Brain pericyte (primary cell): Measurements from ENCODE around the gene OR6J1.
"Not testable (repeated sequence)": the region's sequence is repeated elsewhere in the genome, so short reads cannot be mapped to it uniquely, and the experiment has no call there.

ENCODE experiments used
- DNase-seq: peaks from one replicate; pipeline ENCODE4 v3.0.0-alpha.2; 2012; ENCODE audit warnings: low read depth, low spot score

OR6J1 gene

GRCh38 chr14:22606380-22606779 lies 37.8 kb downstream of the OR6J1 start:
- no peak for DNase-seq

DNA sequence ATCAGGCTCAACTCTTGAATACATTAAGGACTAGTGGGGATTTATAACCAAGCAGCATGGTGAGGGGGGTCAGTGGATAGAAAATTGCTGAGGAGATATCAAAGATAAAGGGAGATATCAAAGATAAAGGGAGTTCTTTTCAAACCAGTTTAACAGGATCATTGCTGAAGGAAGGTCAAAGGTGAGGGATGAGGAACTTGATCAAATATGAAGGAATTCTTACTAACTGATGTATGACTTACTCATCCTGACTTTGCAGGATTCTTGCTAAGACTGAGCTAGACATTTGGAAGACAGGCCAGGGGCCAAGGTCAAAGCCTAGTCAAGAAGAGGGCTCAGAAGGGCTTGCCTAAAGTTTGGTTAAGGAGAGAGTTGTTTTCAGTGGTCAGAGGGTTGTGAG lies 41.3 kb downstream of the OR6J1 start:
- no peak for DNase-seq

- no peak for DNase-seq
These were observed 42.2 kb downstream of the OR6J1 start for GRCh38 chr14:22601996-22602395.

GRCh38 chr14:22601456-22601855 lies 42.7 kb downstream of the OR6J1 start:
- DNase-seq: no peak

- no peak for DNase-seq
These were observed 44.1 kb downstream of the OR6J1 start for GRCh38 chr14:22600027-22600426.

DNA sequence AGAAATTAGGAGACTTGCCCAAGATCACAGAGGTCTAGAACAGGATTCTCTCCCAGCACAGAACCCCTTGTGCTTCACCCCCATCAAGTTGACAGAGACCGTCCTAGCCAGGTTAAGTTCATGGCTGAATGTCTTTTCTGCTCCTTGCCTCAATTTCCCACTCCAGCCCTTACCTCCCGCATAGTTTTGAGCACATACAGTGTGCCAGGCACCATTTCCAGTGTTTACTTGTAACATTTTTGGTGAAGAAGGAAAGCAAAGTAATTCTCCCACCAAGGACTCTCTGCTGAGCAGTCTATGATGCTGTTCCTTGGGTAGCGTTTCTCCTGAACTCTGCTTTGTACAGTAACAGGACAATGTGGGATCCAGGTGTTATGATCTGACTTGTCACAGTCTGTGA lies 44.8 kb downstream of the OR6J1 start:
- no peak for DNase-seq

GRCh38 chr14:22598896-22599244 lies 45.3 kb downstream of the OR6J1 start:
- no peak for DNase-seq

DNA sequence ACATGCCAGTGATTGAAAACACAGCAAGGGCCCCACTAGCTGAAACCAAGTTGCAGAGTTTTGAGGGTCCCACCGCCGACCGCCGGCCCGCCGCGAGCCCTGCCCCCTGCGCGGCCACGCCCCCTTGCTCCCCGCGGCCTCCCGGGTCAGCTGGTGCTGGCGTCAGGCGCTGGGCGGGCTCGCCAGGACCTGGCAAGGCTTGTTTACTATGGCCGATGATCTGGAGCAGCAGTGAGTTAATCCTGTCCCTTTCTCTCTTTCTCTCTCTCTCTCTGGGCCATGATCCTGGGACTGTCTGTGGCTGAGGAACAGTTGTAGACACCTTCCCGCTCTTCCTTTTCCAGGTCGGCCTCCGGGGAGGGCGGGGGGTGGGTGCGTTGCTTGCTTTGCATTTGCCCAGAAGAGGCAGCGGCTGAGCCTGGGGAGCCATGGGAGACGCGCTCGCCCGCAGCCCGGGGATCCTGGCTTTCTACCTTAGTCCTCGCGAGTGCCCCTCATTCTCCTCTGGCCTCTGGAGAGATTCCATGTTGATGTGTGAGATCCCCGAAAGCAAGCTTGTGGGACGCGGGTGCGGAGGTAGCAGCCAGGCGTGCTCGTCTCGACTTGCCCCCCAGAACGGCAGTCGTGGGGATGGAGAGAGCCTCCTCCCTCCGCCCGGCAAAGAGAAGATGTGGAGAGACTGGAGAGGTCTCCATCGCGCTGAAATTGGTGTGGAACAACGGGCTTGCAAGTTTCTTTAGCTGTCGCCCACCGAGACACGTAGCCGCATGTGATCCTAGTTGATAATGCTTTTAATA lies 45.9 kb downstream of the OR6J1 start, which contains the start of gene ABHD4:
Gene ABHD4, plus strand, starts transcription at position 202 of the 797 bp plus-strand sequence. Its CDS starts 7 bp downstream, at position 209.
- DNase-seq: no peak

GRCh38 chr14:22597771-22598098 lies 46.4 kb downstream of the OR6J1 start:
- no peak for DNase-seq

- DNase-seq: no peak
These were observed 46.9 kb downstream of the OR6J1 start for GRCh38 chr14:22597265-22597664.

- no peak for DNase-seq
These were observed 47.7 kb downstream of the OR6J1 start for GRCh38 chr14:22596354-22596879.

- no peak for DNase-seq
These were observed 49.9 kb downstream of the OR6J1 start for GRCh38 chr14:22594156-22594716.

- DNase-seq: no peak
These were observed 50.6 kb downstream of the OR6J1 start for GRCh38 chr14:22593601-22594000.

- no peak for DNase-seq
These were observed 51.0 kb downstream of the OR6J1 start for GRCh38 chr14:22593189-22593588.

- DNase-seq: peak; percentile 98
These were observed 54.9 kb downstream of the OR6J1 start, which contains the start of gene DAD1 for GRCh38 chr14:22589096-22589839. Gene DAD1 (minus strand): TSS chr14:22589224. CDS start chr14:22589157, 67 bp downstream.

DNA sequence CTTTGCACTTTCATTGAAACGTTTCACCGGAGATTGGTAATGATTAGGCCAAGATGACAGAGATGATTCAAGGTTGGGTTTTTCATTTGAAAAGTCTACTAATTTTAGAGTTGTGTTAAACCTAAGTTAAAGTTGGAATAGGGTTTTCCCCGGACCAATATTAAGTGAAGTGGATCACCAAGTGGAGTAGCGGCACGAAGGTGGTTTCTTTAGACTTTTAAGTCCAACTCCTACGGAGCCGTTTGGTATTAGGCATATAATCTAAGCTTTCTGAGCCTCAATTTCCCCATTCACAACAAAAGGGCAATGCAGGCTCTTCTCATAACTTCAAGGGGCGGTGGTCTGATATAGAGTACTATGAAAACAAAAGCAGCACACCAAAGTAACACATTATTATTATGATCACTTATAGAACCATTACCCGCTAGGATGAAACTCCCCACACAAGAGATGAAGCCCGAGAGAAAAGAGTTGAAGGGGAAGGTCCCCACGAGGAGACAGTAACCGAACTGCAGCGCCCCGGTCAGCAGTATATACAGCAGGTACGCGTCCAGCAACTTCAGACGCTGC lies 55.5 kb downstream of the OR6J1 start:
- DNase-seq: no peak

DNA sequence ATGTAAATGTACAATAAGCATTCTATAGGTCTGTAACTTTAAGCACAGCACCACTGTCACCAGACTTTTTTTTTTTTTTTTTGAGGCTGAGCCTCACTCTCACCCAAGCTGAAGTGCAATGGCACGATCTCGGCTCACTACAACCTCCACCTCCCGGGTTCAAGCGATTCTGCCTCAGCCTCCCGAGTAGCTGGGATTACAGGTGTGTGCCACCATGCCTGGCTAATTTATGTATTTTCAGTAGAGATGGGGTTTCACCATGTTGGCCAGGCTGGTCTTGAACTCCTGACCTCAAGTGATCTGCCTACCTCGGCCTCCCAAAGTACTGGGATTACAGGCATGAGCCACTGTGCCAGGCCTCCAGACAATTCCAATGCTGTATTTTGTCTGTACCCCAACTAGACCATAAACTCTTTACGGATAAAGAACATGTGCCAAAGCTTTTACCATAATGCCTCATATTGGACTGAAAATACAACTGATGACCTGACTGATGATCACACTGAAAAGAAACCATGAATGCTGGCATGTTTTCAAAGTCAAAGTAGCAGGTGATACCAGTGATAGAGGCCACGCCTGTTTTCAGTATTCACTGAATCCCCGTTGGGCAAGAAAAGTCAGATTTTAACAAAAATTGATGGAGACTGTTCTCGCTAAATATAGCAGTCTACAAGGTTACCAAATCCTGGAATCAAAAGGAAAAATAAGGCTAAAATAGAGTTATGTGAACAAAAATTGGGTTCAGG lies 56.3 kb downstream of the OR6J1 start:
- not testable (repeated sequence) for DNase-seq

- DNase-seq: no peak
These were observed 56.9 kb downstream of the OR6J1 start for GRCh38 chr14:22587247-22587646.

DNA sequence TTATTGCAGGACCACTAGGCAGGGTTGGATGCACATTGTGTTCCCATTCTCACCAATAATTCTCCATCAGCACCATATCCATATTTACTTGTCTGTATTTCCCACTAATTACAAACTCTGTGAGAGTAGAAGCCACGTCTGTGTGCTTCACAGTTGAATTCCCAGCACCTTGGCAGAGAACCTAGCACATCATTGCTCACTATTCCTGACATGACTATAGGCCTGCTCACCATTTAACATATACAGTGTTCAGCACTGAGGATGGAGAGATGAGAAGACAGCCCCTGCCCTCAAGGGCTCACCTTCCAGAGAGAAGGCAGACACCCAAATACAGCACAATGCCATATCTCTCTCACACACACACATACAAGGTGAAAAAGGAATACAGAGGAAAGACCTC lies 60.2 kb downstream of the OR6J1 start:
- no peak for DNase-seq
